ENCODE measurements around the gene HIPK2.
"Not testable (repeated sequence)": the region's sequence is repeated elsewhere in the genome, so short reads cannot be mapped to it uniquely, and the experiment has no call there.

Gene HIPK2

DNA sequence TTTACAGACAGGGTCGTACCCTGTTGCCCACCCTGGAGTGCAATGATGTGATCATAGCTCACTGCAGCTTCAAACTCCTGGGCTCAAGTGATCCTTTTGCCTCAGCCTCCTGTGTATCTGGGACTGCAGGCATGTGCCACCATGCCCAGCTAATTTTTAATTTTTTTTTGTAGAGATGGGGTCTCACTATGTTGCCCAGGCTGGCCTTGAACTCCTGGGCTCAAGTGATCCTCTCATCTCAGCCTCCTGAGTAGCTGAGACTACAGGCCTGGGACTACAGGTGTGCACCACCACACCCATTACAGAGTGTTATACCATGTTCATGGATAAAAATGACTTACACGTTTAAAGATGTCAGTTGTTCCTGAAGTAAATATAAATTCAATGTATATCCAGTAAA lies 166.2 kb downstream of the HIPK2 start:
- DNase-seq, result not testable (repeated sequence)

DNA sequence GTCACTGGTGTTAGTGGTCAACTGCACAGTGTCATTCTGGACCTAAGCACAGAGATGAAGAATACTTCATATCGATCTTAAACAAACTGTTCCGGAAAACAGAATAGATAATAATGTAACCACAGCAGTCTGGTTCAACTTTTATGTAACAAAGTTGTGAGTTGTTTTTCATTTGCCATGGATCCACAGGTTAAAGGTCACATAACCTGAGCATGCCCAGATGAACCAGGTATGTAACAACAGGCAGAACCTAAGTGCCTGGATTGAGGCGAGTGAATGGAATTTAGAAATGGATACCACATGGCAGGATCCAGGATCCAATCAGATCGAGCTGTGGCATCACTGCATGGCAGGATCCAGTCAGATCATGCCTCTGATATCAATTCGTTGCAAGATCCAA lies 167.2 kb downstream of the HIPK2 start:
- DNase-seq, result no peak

DNA sequence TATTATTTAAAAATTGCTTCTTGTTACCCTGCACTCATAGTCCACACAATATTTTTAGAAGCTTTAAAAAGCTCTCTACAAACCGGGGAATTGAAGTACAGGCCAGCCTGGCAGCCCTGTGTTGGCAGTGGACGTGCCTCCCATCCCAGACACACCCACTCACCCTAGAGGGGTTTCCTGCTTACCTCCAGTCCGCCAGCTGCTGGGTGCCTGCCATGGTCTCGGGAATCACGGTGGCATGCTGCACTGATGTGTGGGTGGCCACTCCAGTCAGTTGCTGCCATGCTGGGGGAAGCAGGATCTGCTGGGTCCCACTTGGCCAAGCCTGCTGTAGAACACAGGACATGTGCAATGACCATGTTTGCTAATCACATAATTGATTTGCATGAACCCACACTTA lies 173.9 kb downstream of the HIPK2 start:
- no peak for DNase-seq

DNA sequence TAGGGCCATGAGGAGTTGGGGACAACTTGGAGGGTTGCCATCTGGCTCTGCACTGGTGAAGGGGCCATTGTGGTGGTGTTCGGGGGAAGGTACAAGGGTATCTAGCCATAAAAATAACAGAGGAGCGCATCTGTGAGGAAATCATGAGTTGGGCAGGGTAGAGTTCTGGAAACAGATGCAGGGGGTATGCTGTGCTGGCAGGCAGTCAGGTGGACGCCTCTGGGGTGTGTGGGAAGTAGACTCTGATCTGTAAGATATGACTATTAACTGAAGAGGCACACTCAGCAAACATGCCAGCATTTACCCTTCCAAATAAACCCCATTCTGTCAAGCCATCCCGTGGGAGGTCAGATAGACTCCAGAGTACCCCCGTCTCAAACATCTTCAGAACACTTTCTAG lies 174.5 kb downstream of the HIPK2 start:
- DNase-seq, result no peak

DNA sequence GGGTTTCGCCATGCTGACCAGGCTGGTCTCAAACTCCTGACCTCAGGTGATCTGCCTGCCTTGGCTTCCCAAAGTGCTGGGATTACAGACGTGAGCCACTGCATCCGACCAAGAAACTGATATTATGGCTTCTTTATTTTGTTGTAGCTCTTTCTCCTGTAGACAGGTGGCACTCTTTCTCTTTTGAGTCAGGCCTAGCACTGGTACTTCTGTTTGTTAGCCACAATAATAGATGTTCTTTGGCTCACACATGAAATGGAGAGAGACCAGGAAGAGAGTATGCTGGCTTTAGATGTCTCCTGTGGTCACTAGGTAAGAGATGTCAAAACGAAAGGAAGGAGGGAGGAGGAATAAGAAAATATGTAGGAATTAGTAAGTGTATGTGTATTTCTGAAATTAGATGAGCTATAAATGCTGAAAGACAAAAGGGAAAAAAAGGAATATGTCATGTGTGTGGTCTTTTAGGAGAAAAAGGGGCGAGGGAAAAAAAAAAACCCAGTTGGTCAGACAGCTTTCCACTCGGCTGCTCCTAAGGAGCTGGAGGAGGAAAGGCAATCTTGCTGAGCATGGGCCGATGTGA lies 175.6 kb downstream of the HIPK2 start:
- DNase-seq, result no peak

DNA sequence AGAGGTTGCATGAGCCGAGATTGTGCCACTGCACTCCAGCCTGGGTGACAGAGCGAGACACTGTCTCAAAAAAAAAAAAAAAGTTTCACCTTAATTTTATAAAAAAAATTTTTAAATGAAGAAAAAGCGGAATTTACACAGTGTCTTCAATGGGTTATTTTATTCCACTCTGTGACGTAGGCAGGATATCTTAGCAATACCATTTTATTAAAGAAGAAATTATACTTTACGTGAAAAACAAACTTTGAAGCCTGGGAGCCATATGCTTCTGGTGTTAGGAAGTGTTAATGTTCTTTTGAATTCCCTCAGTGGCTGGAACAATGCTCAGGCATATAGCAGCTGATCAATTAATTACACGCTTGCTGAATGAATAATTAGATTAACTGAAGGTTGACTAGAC lies 176.6 kb downstream of the HIPK2 start:
- no peak for DNase-seq

DNA sequence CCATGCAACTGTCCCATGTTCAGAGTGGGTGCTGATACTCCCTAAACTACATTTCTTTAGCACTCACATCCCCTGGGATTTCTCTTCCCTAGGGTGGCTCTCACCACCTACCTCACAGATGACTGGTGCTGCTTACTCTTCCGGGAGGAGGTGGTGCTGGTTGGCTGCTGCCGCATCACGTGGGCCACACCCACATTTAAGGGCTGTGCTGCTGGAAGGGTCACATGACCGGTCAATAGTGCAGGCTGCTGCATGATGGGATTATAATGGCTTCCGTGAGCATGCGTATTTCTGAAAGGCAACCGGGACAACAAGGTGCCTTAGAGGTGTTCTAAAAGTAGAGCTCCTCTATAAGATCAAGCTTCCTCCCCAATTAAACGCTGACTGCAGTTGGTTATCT lies 177.5 kb downstream of the HIPK2 start:
- DNase-seq, result no peak

DNA sequence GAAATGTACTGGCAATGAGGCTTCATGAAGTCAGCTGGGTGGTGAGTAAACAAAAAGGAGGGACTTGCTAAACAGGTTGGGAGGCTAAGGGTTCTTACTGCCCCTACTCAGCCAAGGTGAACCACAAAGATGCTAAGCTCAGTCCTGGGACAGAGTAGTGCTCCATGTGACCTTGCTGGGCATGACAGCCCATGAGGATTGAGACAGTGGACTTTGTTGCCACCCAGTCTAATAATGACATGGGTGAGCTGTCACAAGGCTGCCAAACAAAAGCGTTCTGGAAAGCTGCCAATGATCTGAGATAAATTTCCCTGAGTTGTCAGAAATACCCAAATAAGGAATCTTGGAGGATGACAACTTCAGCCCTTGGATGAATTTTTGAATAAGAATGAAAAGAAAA lies 179.2 kb downstream of the HIPK2 start:
- DNase-seq, result no peak

DNA sequence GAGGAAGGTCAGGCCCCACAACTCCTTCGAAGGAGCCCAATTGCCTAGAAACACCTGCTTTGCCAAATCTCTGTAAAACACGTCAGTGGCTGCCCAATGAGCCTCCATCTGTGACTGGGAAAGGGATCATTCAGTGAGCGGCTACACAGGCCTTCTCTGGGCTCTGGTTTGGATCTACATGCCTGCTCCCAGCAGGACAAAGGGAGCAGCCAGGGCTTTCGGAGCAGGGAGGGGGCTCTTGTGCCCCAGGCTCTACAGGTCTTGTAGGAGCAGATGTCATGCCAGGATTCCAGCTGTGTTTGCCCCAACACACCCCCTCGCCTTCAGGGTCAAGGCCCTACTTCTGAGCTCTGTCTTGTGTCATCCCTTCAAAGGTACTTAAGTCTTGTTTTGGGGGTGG lies 180.8 kb downstream of the HIPK2 start:
- no peak for DNase-seq

DNA sequence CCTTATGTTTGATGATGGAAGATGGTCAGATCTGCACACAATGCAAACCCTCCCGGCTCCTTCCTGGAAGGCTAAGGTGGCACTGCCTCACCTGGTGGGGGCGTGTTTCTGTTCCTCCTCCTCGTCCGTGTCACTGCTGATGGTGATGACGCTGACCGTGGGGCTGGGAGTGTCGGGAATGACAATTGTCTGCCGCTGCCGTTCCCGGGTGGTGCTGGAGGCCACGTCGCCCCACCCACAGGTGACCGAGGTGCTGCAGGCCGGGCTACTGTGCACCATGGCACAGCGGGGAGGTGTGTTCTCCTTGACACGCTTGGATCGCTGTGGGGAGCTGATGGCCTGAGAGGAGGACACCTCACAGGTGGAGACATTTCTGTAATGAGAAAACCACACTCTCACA lies 181.2 kb downstream of the HIPK2 start:
- DNase-seq, result no peak

DNA sequence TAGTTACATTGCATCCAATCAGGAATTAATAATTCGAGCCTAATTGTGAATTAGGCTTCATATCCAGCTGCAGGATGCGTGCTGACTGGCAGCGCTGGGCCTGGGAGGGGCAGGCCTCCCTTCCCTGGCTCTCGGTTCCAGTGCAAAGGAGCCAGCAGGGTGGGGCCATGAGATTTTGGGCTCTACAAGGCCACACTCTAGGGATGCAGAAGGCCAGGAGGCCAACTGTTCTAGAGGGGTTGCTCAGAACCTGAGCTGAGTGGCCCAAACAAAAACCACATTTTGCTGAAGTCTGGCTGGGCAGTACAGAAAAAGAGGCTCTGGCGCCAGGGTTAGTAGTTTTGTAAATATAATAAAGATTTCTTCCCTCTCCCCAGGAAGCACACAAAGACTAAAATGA lies 182.0 kb downstream of the HIPK2 start:
- no peak for DNase-seq

DNA sequence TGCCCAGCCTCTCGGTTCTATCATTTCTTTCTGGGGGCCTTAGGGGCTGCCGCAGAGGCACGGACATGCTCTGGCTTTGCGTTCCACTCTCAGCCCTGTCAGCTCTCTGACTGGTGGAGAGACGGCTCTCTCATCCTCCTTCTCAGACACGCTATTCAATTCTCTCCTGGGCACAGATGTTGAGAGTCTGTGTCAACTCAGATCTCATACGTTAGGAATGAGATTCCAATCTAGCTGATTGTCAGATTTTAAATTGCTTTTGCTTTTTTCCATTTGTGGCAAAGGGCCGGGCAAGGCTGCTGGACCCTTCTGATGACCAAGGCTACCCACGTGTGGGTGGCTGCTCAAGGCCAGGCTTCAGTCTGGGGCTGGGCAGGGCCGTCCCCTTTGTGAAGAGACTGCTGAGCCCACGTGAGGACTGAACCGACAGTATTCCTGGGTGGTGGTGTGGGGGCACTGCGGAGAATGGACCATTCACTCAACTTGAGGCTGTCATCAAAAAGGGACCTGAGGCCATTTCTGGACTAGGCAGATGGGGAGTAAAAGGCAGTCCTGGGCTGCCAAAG lies 182.8 kb downstream of the HIPK2 start:
- DNase-seq, result no peak

DNA sequence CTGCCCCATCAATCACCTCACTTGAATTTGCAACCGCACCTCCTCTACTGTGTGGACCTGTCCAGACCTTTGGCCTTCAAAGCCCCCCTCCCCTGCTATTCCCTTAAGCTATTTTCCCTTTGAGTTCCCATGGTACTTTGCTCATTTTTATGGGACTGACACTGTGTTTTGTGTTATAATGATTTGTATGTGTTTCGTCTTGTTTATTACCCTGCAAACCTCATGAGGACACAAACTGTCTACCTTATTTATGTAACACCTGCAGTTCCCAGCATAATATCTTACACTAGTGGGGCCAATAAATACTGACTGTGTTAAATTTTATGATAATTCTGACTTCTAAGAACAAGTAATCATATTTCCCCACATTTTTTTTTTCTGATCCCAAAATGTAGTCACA lies 183.7 kb downstream of the HIPK2 start:
- no peak for DNase-seq

DNA sequence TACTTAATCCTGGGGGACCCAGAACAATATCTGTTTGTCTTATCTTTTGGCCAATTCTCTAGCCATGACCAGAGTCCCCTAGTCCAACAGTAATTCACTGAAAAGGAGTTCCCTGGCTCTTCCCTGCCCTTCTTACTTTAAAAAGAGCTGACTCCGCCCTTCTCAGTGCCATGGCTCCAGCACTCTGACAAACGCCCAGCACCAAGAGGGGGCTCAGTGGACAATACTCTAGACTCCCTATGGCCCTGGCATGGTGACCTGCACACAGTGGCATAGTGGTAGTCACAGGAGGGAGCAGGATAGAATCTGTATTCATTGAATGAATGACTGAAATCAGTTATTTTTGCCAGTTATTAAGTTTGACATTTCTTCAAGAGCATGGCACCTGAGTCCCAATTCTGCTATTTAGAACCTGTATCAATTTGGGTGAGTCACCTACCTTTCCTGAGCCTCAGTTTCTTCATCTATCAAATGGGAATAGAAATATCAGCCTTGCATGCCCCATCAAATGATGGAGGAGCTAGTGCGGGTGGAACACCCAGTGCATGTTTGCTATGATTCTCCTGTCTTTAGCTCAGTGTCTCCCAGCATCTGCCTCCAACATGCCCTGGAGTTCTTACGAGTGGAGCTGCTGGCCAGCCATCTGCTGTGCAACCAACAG lies 184.9 kb downstream of the HIPK2 start:
- no peak for DNase-seq

DNA sequence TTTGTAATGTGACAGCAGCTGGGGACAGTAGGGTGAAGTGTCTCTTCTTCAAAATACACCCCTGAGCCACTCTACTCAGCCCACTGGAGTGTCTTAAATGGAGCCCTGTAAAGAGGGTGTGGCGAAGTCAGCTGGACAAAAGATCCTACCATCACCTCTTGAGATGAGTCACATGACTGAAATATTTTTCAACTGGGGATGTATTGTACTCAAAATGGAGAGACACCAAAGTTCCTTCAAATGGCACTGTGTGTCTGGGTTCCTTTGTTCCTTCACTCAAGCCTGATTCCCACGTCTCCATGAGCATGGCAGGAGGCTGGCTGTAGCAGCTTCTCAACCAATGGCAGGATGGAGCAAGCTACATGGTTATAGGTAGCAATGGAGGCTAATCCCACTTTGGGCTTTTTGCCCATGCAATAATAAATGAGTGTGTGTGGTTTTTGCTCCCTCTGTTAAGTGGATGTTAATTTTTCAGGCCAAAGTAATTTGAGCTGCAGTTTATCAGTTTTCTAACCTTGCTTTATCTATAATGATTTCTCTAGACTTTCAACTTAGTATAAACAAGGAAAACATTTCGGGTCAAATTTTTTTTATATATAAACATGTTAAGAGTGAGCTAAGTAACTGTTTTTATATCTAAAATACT lies 186.1 kb downstream of the HIPK2 start:
- DNase-seq, result no peak

DNA sequence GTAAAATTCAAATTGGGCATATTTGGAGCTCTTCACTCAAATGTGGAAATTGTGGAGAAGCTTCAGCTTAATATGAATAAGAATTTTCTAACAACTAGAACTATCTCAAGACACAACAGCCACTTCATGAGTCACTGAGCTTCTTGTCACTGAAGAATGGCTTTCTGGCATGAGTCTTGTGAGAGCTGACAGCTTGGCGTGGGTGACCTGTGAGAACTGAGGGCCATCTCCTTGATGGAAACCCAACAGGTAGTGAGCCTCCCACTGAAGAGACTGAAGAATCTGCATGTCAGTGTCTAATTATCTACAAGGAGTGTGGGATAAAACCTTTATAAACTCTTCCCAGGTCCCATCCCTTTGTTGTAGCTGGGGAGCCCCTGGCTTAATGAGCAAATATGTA lies 188.3 kb downstream of the HIPK2 start:
- DNase-seq, result no peak

DNA sequence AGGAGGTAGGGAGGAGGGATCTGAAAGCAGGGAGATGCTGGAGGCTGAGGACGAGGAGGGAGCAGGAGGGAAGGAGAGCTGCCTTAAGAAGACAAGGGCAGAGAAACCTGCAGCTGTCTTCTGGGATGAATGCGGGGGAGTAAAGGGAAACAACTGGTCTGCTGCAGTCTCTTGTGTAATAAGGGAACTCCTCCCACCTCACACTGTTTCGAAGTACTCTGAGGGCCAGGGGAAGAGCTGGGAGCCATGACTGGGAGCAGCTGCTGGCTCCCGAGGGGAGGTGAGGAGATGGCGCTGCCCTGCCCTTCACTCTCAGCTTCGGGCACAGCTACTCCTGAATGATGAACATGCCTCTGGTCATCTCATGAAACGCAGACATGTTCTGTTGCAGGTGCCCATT lies 189.2 kb downstream of the HIPK2 start:
- no peak for DNase-seq

DNA sequence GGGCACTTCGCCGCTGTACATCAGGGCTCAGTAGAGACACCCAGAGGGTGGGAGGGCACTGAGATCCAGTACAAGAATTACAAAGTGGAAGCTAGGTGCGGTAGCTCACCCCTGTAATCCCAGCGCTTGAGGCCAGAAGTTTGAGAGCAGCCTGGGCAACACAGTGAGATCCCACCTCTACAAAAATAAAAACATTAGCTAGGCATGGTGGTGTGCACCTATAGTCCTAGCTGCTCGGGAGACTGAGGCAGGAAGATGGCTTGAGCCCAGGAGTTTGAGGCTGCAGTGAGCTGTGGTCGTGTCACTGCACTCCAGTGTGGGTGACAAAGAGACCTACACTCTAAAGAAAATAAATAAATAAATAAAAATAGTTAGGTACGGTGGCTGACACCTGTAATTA lies 190.3 kb downstream of the HIPK2 start:
- no peak for DNase-seq

DNA sequence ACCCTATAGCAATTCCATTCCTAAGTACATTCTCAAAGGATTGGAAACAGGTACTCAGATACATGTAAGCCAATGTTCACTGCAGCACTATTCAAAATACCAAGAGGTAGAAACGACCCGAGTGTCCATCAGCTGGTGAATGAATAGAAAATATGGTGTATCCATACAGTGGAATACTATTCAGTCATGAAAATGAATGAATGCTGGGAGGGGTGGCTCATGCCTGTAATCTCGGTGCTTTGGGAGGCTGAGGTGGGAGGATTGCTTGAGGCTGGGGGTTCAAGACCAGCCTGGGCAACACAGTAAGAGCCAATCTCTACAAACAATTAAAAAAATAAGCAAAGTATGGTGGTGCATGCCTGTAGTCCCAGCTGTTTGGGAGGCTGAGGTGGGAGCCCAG lies 191.5 kb downstream of the HIPK2 start:
- DNase-seq, result no peak

DNA sequence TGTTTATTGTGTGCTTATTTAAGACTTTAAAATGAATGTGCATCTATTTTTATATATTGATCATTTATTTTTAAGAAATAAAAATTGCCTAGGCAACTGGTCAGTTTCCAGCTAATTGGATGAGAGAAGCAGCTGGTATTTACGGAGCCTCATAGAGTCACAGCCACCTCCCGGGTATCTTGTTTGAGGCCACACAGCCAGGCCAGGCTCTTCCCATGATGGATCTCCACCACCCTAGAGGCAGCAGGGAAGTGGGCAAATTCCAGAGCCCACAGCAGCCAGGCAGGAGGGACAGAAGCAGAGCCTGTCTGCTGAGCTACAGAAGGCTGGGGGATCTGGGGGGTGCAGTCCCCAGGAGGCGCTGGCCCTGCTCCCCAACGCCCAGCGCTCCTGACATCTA lies 192.8 kb downstream of the HIPK2 start:
- DNase-seq, result no peak

DNA sequence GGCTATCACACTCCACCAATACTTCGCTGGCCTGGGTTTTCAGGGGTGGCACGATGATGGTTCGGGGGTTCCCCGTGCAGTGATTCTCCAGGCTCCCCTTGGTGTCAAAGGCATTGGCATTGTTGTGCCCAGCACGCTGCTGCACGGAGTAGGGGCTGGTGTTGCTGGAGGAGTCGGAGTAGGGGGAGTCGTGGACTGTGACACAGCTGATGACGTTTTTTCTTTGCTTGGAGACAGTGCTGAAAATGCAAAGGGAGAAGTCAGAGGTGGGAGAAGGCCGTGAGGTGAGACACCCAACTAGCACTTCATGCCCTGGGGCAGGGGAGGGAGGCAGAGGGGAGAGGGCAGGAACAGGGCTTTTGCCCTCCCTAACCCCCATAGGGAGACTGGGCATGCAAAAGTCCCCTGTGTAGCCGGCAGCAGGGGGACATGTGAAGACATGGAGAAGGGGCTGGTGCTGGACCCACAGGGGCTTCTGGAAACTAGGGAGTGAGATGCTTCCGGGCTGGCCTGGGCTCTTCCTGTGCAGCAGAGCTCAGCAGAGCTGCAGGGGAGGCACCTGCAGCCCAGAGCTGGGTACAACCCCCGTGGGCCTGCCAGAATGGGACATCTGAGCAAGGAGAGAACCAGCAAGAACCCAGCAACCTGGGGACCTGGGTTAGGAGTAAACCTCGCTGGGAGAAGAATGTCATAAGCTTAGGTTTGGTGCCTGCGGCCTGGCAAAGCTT lies 193.8 kb downstream of the HIPK2 start:
- DNase-seq, result no peak

DNA sequence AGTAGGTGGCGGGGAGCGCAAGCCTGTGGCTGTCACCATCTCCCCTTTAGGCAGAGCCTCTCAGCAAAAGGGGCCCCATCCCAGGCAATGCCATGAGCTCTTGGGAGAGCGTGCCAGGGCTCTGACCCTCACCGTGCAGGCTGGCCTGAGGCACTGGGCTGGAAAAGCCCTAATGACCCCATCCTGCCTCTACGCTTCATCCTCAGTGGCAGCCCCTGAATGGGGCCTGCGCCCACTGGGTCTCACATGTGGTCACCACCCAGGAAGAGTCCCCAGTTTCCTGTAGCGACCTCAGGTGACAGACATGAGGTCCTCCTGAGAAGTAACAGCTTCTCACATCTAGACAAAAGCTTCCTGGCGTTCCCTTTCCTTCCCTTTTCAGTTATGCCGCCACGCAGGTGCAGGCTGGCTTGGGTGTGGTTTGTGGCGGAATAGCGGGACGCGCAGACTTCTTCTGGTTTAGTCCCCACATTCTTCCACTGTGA lies 195.1 kb downstream of the HIPK2 start:
- DNase-seq, result no peak

DNA sequence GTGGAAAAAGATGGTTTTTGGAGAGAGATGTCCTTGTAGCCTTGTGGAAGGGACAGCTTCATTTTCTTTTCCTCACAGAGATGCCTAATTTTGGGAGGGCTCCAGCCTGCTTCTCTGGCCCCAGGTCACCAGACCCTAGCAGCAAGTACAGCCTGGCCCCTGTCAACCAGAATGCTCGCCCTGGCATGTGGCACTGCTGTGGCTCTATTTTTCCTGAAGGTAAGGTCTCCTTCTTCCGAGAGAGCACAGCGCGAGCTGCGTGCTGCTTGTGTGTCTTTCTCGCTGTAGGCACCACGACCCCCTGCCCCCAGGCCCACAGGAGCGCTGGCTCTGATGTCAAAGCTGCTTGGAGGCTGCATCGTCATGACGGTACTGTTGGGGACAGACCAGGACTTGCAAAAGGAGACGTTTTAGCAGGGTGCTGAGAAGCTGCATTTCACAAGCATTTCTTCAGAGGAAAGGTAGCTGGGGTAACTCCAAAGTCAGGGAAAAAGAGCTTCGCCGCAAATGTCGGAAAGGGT lies 195.6 kb downstream of the HIPK2 start:
- DNase-seq, result no peak

All from stimulated activated CD4-positive, alpha-beta T cell treated with anti-CD3 and anti-CD28 coated beads, Interleukin-4, amount 100 ng/mL, for 1 hour (primary cell).